Parathyroid adenoma (tissue), 2 donors: ENCODE measurements around the gene TC2N.
A peak's percentile ranks its signal among the peaks of the same experiment; 100 is the strongest.

Experiments used
- H2AFZ ChIP-seq: fragments of 300-600 bp; sonication (generic); one replicate; pipeline ENCODE4 v1.7.0; 2017; ENCODE audit warnings: antibody characterized with exemption, mild to moderate bottlenecking
- H3K27ac ChIP-seq: fragments of 300-600 bp; sonication (generic); one replicate; pipeline ENCODE4 v1.7.0; 2017
- H3K27me3 ChIP-seq: fragments of 300-600 bp; sonication (generic); one replicate; pipeline ENCODE4 v1.7.0; 2017; ENCODE audit warnings: low read length; ENCODE audit not compliant: control insufficient read depth, insufficient read depth
- H3K36me3 ChIP-seq: fragments of 300-600 bp; sonication (generic); one replicate; pipeline ENCODE4 v1.7.0; 2017; ENCODE audit warnings: low read length; ENCODE audit not compliant: control insufficient read depth, insufficient read depth
- H3K4me1 ChIP-seq: fragments of 300-600 bp; sonication (generic); one replicate; pipeline ENCODE4 v1.7.0; 2017; ENCODE audit warnings: control low read depth
- H3K4me2 ChIP-seq: fragments of 300-600 bp; sonication (generic); one replicate; pipeline ENCODE4 v1.7.0; 2017; ENCODE audit warnings: low read length
- H3K4me3 ChIP-seq: fragments of 300-600 bp; sonication (generic); one replicate; pipeline ENCODE4 v1.7.0; 2017; ENCODE audit warnings: low read depth, low read length
- H3K79me2 ChIP-seq: fragments of 300-600 bp; sonication (generic); one replicate; pipeline ENCODE4 v1.7.0; 2017; ENCODE audit warnings: control low read depth
- H3K9ac ChIP-seq: fragments of 300-600 bp; sonication (generic); one replicate; pipeline ENCODE4 v1.7.0; 2017; ENCODE audit warnings: mild to moderate bottlenecking
- H3K9me3 ChIP-seq: fragments of 300-600 bp; sonication (generic); one replicate; pipeline ENCODE4 v1.7.0; 2017; ENCODE audit warnings: low read length; ENCODE audit not compliant: control insufficient read depth
- CTCF ChIP-seq: fragments of 300-600 bp; sonication (generic); IDR thresholded peaks from one replicate; pipeline ENCODE4 v1.7.0; 2017; ENCODE audit warnings: antibody characterized with exemption, mild to moderate bottlenecking
- donor health status: primary hyperparathyroidism.

Gene TC2N

GRCh38 chr14:91843437-91843836 lies 23.9 kb downstream of the TC2N start:
- Histone ChIP-seq H3K9me3 (no peaks in the 10 kb centered on the region), H3K36me3 (no peaks in the 10 kb centered on the region), H3K4me3 (no peak overlapping the region), H3K27ac (no peak overlapping the region), H2AFZ (no peak overlapping the region), H3K4me1 (no peaks in the 10 kb centered on the region), H3K9ac (no peak overlapping the region), H3K27me3 (no peaks in the 10 kb centered on the region), H3K79me2 (no peaks in the 10 kb centered on the region), H3K4me2 (no peak overlapping the region)
- no peak for TF ChIP-seq CTCF

GRCh38 chr14:91841065-91841464 lies 26.3 kb downstream of the TC2N start:
- H3K79me2 ChIP-seq: no peaks in the 10 kb centered on the region

GRCh38 chr14:91839749-91840148 lies 27.6 kb downstream of the TC2N start:
- no peak for TF ChIP-seq CTCF
- no peak overlapping the region for H3K9ac ChIP-seq
- H3K27ac ChIP-seq: no peak overlapping the region
- no peaks in the 10 kb centered on the region for H3K27me3 ChIP-seq
- H3K36me3 ChIP-seq: no peaks in the 10 kb centered on the region
- H3K4me2 ChIP-seq: no peak overlapping the region
- peaks cover 1% of the 10 kb centered on the region for H3K79me2 ChIP-seq
- H3K4me1 ChIP-seq: peaks cover 7% of the 10 kb centered on the region
- H3K4me3 ChIP-seq: no peak overlapping the region
- no peak overlapping the region for H2AFZ ChIP-seq
- no peaks in the 10 kb centered on the region for H3K9me3 ChIP-seq

More at GRCh38 chr14:91841065-91841464, 26.3 kb downstream of the TC2N start:
- H3K4me1 ChIP-seq: peaks cover 7% of the 10 kb centered on the region
- H3K9ac ChIP-seq: no peak overlapping the region
- no peak overlapping the region for H3K4me2 ChIP-seq
- no peaks in the 10 kb centered on the region for H3K27me3 ChIP-seq
- H3K4me3 ChIP-seq: no peak overlapping the region
- no peak overlapping the region for H3K27ac ChIP-seq
- TF ChIP-seq CTCF: no peak
- no peaks in the 10 kb centered on the region for H3K9me3 ChIP-seq
- no peak overlapping the region for H2AFZ ChIP-seq
- no peaks in the 10 kb centered on the region for H3K36me3 ChIP-seq

GRCh38 chr14:91837076-91837475 lies 30.3 kb downstream of the TC2N start:
- Histone ChIP-seq H3K9me3 (no peaks in the 10 kb centered on the region), H3K79me2 (peaks cover 18% of the 10 kb centered on the region), H3K4me1 (peaks cover 13% of the 10 kb centered on the region), H3K4me2 (peak overlapping the region; percentile 80), H2AFZ (peak overlapping the region; percentile 86), H3K27ac (peak overlapping the region; percentile 99), H3K36me3 (no peaks in the 10 kb centered on the region), H3K4me3 (peak overlapping the region; percentile 46), H3K9ac (no peak overlapping the region), H3K27me3 (no peaks in the 10 kb centered on the region)
- no peak for TF ChIP-seq CTCF
